ENCODE measurements around the gene PRKD2. TPM values are rescaled to one million over a fixed set of nuclear protein-coding genes. Genes with fewer than 3 reads are reported as not detected.

Gene PRKD2
- total and polyA plus RNA-seq, 10 donors, result 63.4 to 132 (median 110) TPM

GRCh38 chr19:46650445-46650844 is 66.5 kb downstream of the PRKD2 start:
- 78 to 92% (median 89%) methylated on average over 7 of the region's 7 CpGs for WGBS, 5 donors

GRCh38 chr19:46648961-46649960 is 67.7 kb downstream of the PRKD2 start:
- 15 to 43% (median 28%) methylated on average over 36 to 144 of the region's 144 CpGs for WGBS, 5 donors
- intact Hi-C loops (cut with DNase I; ENCODE audit: low total_unique reads), result no loop called here
- H3K4me1 ChIP-seq, result peaks cover 0 to 17% (median 4%) of the 10 kb centered on the region in 6 donors
- DNase-seq, result no peak
- H3K27ac ChIP-seq, result peak overlapping the region in 1 of 8 donors; percentile 31
- H3K9me3 ChIP-seq, result peaks cover 0 to 26% (median 14%) of the 10 kb centered on the region in 8 donors
- H3K4me3 ChIP-seq, result peak overlapping the region in 1 of 8 donors; percentile 13
- peaks cover 0 to 13% (median 0%) of the 10 kb centered on the region in 6 donors for H3K36me3 ChIP-seq
- peaks cover 0 to 91% (median 31%) of the 10 kb centered on the region in 7 donors for H3K27me3 ChIP-seq (replicated peaks in 1 of 7)
- TF ChIP-seq CTCF (IDR thresholded peaks at IDR 0.05 in 8 of 11, conservative IDR thresholded peaks at IDR 0.05 in 3 of 11) (no peak), POLR2AphosphoS5 (IDR thresholded peaks at IDR 0.05) (no peak), POLR2A (IDR thresholded peaks at IDR 0.05) (no peak)

More at GRCh38 chr19:46650445-46650844, 66.5 kb downstream of the PRKD2 start:
- H3K4me1 ChIP-seq, result peaks cover 0 to 19% (median 9%) of the 10 kb centered on the region in 6 donors
- TF ChIP-seq POLR2A (IDR thresholded peaks at IDR 0.05) (no peak), POLR2AphosphoS5 (IDR thresholded peaks at IDR 0.05) (no peak), CTCF (IDR thresholded peaks at IDR 0.05 in 8 of 11, conservative IDR thresholded peaks at IDR 0.05 in 3 of 11) (no peak)
- no peak for DNase-seq
- peak overlapping the region in 4 of 8 donors; percentile 2 to 31 (median 12) for H3K27ac ChIP-seq
- H3K9me3 ChIP-seq, result peaks cover 0 to 26% (median 14%) of the 10 kb centered on the region in 8 donors
- no peak overlapping the region for H3K4me3 ChIP-seq
- intact Hi-C loops (cut with DNase I; ENCODE audit: low total_unique reads), result no loop called here
- H3K36me3 ChIP-seq, result peaks cover 0 to 13% (median 0%) of the 10 kb centered on the region in 6 donors
- H3K27me3 ChIP-seq (replicated peaks in 1 of 7), result peaks cover 0 to 96% (median 31%) of the 10 kb centered on the region in 7 donors

- H3K36me3 ChIP-seq, result peaks cover 0 to 13% (median 0%) of the 10 kb centered on the region in 6 donors
- H3K9me3 ChIP-seq, result peaks cover 0 to 26% (median 14%) of the 10 kb centered on the region in 8 donors
- no peak for DNase-seq
- H3K4me1 ChIP-seq, result peaks cover 0 to 12% (median 4%) of the 10 kb centered on the region in 6 donors
- intact Hi-C loops (cut with DNase I; ENCODE audit: low total_unique reads), result no loop called here
- WGBS, 5 donors, result 22 to 37% (median 32%) methylated on average over 15 to 63 of the region's 63 CpGs
- H3K27me3 ChIP-seq (replicated peaks in 1 of 7), result peaks cover 0 to 81% (median 31%) of the 10 kb centered on the region in 7 donors
- H3K27ac ChIP-seq, result no peak overlapping the region
- peak overlapping the region in 1 of 8 donors; percentile 13 for H3K4me3 ChIP-seq
- no peak for TF ChIP-seq POLR2A (IDR thresholded peaks at IDR 0.05)
- TF ChIP-seq POLR2AphosphoS5 (IDR thresholded peaks at IDR 0.05), result no peak
- TF ChIP-seq CTCF (IDR thresholded peaks at IDR 0.05 in 8 of 11, conservative IDR thresholded peaks at IDR 0.05 in 3 of 11), result no peak
Observed at GRCh38 chr19:46648060-46648960, 68.6 kb downstream of the PRKD2 start.

All from spleen (tissue), 11 donors.